Measurements from ENCODE around the gene PRKN. TPM values are rescaled to one million over a fixed set of nuclear protein-coding genes. Genes with fewer than 3 reads are reported as not detected.

Gene PRKN
- total RNA-seq, 1 experiment from 2014 or later = 2.0 TPM

DNA sequence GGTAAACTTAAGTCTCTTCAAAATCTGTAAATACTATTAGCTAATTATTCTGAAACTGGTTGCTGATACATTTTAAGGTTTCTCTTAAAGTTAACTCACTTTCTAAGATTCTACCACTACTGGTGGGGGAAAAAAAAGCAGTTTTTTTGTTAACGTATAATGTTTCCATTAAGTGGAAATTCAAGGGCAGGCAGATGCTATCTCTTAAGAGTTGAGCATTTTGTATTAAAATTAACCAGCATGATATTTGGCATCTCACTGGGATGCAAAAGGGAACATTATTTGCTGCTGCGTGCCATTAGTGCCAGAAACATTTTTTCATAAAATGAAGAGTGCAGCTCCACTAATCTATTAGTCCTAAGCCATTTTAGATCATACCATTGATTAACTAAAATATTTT, 246.2 kb downstream of the PRKN start:
- Histone ChIP-seq H4K5ac (ENCODE audit: insufficient read length, low read depth, low read length) (no peak overlapping the region), H3K18ac (ENCODE audit: insufficient read length, low read depth, low read length) (no peak overlapping the region), H3K9ac (ENCODE audit: extremely low read depth, insufficient read length, low read length) (no peak overlapping the region), H3K79me2 (ENCODE audit: insufficient read depth, low read length) (no peaks in the 10 kb centered on the region), H3K23ac (ENCODE audit: insufficient read length, low read depth, low read length) (no peak overlapping the region), H4K20me1 (ENCODE audit: control insufficient read depth, insufficient read depth, insufficient read length) (no peaks in the 10 kb centered on the region), H2BK5ac (ENCODE audit: insufficient read length, low read length) (no peak overlapping the region), H4K8ac (replicated peaks; ENCODE audit: insufficient read length, low read depth, low read length) (no peak overlapping the region), H3K56ac (ENCODE audit: insufficient read length, low read depth, low read length) (no peak overlapping the region), H3K23me2 (ENCODE audit: insufficient read length, low read depth, low read length, poor library complexity, severe bottlenecking) (no peaks in the 10 kb centered on the region), H2BK15ac (ENCODE audit: low read depth, low read length) (no peak overlapping the region), H3K79me1 (ENCODE audit: insufficient read depth, low read depth, low read length, poor library complexity, severe bottlenecking) (no peaks in the 10 kb centered on the region), H3K4ac (ENCODE audit: low read depth, low read length) (no peak overlapping the region), H3K27me3 (ENCODE audit: insufficient read depth, low read length) (no peaks in the 10 kb centered on the region), H3T11ph (ENCODE audit: low read length) (no peak overlapping the region), H3K9me3 (ENCODE audit: control insufficient read depth, low read depth, low read length) (no peaks in the 10 kb centered on the region), H3K4me1 (ENCODE audit: insufficient read depth, low read length) (peaks cover 2% of the 10 kb centered on the region; the same call in 1 of the 2 replicates), H2AK5ac (ENCODE audit: insufficient read length, low read length) (no peak overlapping the region), H2BK20ac (ENCODE audit: low read depth, low read length, poor library complexity, severe bottlenecking) (no peak overlapping the region), H2BK120ac (ENCODE audit: low read depth, low read length, poor library complexity, severe bottlenecking) (no peak overlapping the region), H2AFZ (ENCODE audit: low read length) (no peak overlapping the region), H3K14ac (ENCODE audit: insufficient read depth, low read length) (no peak overlapping the region), H4K91ac (ENCODE audit: insufficient read length, low read depth, low read length) (no peak overlapping the region), H3K27ac (ENCODE audit: insufficient read length, low read depth, low read length) (no peak overlapping the region), H2BK12ac (ENCODE audit: insufficient read length, low read depth, low read length) (no peak overlapping the region), H3K4me2 (ENCODE audit: insufficient read depth, insufficient read length, low read length) (no peak overlapping the region)
- Mint-ChIP-seq H3K27me3 (ENCODE audit: low read depth) (no peaks in the 10 kb centered on the region), H3K4me3 (no peak overlapping the region), H3K4me1 (peaks cover 5 to 6% of the 10 kb centered on the region in 2 experiments), H3K9me3 (no peaks in the 10 kb centered on the region), H3K27ac (no peak overlapping the region), H3K36me3 (ENCODE audit: insufficient read depth in 1 of 3, low read depth in 3 of 3) (no peaks in the 10 kb centered on the region)
- TF ChIP-seq, protein P1, sequence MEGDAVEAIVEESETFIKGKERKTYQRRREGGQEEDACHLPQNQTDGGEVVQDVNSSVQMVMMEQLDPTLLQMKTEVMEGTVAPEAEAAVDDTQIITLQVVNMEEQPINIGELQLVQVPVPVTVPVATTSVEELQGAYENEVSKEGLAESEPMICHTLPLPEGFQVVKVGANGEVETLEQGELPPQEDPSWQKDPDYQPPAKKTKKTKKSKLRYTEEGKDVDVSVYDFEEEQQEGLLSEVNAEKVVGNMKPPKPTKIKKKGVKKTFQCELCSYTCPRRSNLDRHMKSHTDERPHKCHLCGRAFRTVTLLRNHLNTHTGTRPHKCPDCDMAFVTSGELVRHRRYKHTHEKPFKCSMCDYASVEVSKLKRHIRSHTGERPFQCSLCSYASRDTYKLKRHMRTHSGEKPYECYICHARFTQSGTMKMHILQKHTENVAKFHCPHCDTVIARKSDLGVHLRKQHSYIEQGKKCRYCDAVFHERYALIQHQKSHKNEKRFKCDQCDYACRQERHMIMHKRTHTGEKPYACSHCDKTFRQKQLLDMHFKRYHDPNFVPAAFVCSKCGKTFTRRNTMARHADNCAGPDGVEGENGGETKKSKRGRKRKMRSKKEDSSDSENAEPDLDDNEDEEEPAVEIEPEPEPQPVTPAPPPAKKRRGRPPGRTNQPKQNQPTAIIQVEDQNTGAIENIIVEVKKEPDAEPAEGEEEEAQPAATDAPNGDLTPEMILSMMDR (conservative IDR thresholded peaks at IDR 0.05) = no peak
- WGBS (ENCODE audit: extremely low coverage, insufficient read length, low lambda C conversion rate) = no CpG with 5 or more reads among the region's 2 CpGs
- DNase-seq = no peak
